ENCODE data around the gene ADD1.

DNA sequence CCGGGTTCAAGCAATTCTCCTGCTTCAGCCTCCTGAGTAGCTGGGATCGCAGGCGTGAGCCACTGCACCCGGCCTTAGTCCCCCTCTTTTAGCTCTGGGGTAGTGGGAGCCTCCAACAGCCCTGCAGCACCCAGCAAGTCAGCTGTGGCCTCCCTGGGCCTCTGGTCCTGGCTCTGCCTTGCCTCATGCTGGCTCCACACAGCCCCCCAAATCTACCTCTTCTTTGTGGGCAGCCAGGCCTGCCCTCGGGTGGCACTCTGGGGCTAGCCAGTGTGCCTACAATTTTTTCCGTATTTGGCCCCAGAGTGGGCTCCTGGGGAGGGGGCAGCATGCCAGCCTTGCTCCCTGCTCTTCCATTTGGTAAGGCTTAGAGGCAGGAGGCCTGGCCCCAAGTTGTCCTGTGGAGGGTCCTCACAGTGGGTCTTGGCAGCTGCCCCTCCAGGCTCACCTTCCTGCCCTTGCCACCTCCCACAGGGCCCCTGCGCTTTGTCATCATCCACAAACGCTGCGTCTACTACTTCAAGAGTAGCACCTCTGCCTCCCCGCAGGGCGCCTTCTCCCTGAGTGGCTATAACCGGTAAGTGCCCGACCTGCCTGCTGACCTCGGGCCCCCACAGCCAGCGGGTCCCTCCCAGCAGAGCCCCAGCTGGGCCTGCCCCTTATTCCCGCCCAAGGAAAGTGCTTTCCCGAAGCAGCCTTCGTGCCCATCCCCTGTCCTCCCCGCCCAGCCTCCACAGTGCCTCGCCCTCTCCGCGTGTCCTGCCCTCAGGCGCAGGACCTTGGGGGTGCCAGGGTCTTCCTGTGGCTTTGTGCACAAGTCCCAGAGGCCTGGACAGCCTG, 21.0 kb upstream of the ADD1 start:
- TF ChIP-seq, protein P1, sequence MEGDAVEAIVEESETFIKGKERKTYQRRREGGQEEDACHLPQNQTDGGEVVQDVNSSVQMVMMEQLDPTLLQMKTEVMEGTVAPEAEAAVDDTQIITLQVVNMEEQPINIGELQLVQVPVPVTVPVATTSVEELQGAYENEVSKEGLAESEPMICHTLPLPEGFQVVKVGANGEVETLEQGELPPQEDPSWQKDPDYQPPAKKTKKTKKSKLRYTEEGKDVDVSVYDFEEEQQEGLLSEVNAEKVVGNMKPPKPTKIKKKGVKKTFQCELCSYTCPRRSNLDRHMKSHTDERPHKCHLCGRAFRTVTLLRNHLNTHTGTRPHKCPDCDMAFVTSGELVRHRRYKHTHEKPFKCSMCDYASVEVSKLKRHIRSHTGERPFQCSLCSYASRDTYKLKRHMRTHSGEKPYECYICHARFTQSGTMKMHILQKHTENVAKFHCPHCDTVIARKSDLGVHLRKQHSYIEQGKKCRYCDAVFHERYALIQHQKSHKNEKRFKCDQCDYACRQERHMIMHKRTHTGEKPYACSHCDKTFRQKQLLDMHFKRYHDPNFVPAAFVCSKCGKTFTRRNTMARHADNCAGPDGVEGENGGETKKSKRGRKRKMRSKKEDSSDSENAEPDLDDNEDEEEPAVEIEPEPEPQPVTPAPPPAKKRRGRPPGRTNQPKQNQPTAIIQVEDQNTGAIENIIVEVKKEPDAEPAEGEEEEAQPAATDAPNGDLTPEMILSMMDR (conservative IDR thresholded peaks at IDR 0.05; ENCODE audit: low read depth, low read length), result no peak
- TF ChIP-seq EZH2 (IDR thresholded peaks at IDR 0.05; ENCODE audit: borderline replicate concordance, low read depth, low read length, poor library complexity, severe bottlenecking), result no peak
